Ishikawa (cell line): Measurements from ENCODE around the gene SERPINC1.

Source experiments
- CREB1 ChIP-seq: IDR thresholded peaks from 2 replicates; pipeline ENCODE4 v1.6.1; 2012; ENCODE audit warnings: low read depth
- EGR1 ChIP-seq: IDR thresholded peaks from 2 replicates; pipeline ENCODE4 v1.6.1; 2012
- EP300 ChIP-seq: IDR thresholded peaks from 2 replicates; pipeline ENCODE4 v1.6.1; 2012; ENCODE audit warnings: borderline replicate concordance
- MAX ChIP-seq: IDR thresholded peaks from 2 replicates; pipeline ENCODE4 v1.6.1; 2012
- NFIC ChIP-seq: IDR thresholded peaks from 2 replicates; pipeline ENCODE4 v1.6.1; 2012
- RAD21 ChIP-seq: IDR thresholded peaks from 2 replicates; pipeline ENCODE4 v1.6.1; 2012; ENCODE audit warnings: low read depth
- REST ChIP-seq: IDR thresholded peaks from 2 replicates; pipeline ENCODE4 v1.6.1; 2012; ENCODE audit warnings: low read depth, mild to moderate bottlenecking
- TAF1 ChIP-seq: IDR thresholded peaks from 2 replicates; pipeline ENCODE4 v1.6.1; 2012; ENCODE audit warnings: low read depth, mild to moderate bottlenecking
- TEAD4 ChIP-seq: IDR thresholded peaks from 2 replicates; pipeline ENCODE4 v1.6.1; 2012
- YY1 ChIP-seq: IDR thresholded peaks from 2 replicates; pipeline ENCODE4 v1.6.1; 2012; ENCODE audit warnings: low read depth

GRCh38 chr1:173864179-173864867 lies 52.8 kb downstream of the SERPINC1 start:
- TF ChIP-seq TAF1, result no peak
- TF ChIP-seq REST, result no peak
- no peak for TF ChIP-seq MAX
- TF ChIP-seq EGR1, result no peak
- TF ChIP-seq NFIC, result no peak
- TF ChIP-seq YY1, result no peak
- no peak for TF ChIP-seq EP300
- TF ChIP-seq RAD21, result no peak
- TF ChIP-seq CREB1, result no peak
- TF ChIP-seq TEAD4, result no peak
